Measurements from ENCODE around the gene NR2C2AP. TPM values are rescaled to one million over a fixed set of nuclear protein-coding genes. Genes with fewer than 3 reads are reported as not detected.
A peak's percentile ranks its signal among the peaks of the same experiment; 100 is the strongest.
"Not testable (repeated sequence)": the region's sequence is repeated elsewhere in the genome, so short reads cannot be mapped to it uniquely, and the experiment has no call there.

NR2C2AP gene
- polyA plus RNA-seq, 12 donors: 6.8 to 13.2 (median 9.2) TPM; not detected in 2

- DNase-seq: no peak
These were observed 11.5 kb downstream of the NR2C2AP start for GRCh38 chr19:19191768-19192077.

- DNase-seq: no peak
These were observed 16.5 kb downstream of the NR2C2AP start for GRCh38 chr19:19186742-19187141.

GRCh38 chr19:19185853-19186740 lies 17.1 kb downstream of the NR2C2AP start:
- DNase-seq: no peak

- DNase-seq: no peak
These were observed 21.7 kb downstream of the NR2C2AP start for GRCh38 chr19:19181488-19181998.

- DNase-seq: no peak
These were observed 23.4 kb downstream of the NR2C2AP start for GRCh38 chr19:19179548-19180441.

- no peak for DNase-seq
These were observed 26.3 kb downstream of the NR2C2AP start for GRCh38 chr19:19176950-19177349.

- DNase-seq: not testable (repeated sequence)
These were observed 30.0 kb downstream of the NR2C2AP start for GRCh38 chr19:19173243-19173642.

- no peak for DNase-seq
These were observed 31.2 kb downstream of the NR2C2AP start for GRCh38 chr19:19171821-19172532.

GRCh38 chr19:19170873-19171672 lies 32.1 kb downstream of the NR2C2AP start:
- DNase-seq: no peak

- DNase-seq: peak; percentile 48
These were observed 33.0 kb downstream of the NR2C2AP start, which contains the start of gene MEF2B for GRCh38 chr19:19170053-19170872. Gene MEF2B, minus strand, starts transcription at chr19:19170263. Its CDS starts 19,528 bp downstream, at chr19:19150735.

GRCh38 chr19:19169236-19170052 lies 33.8 kb downstream of the NR2C2AP start:
- DNase-seq: no peak

- DNase-seq: no peak
These were observed 35.6 kb downstream of the NR2C2AP start for GRCh38 chr19:19167612-19168011.

GRCh38 chr19:19165396-19165795 lies 37.8 kb downstream of the NR2C2AP start:
- DNase-seq: no peak

- no peak for DNase-seq
These were observed 40.7 kb downstream of the NR2C2AP start for GRCh38 chr19:19162495-19162894.

- no peak for DNase-seq
These were observed 42.7 kb downstream of the NR2C2AP start for GRCh38 chr19:19160461-19161035.

- no peak for DNase-seq
These were observed 43.7 kb downstream of the NR2C2AP start for GRCh38 chr19:19159534-19159933.

- DNase-seq: no peak
These were observed 45.4 kb downstream of the NR2C2AP start for GRCh38 chr19:19157808-19158207.

GRCh38 chr19:19155495-19156219 lies 47.6 kb downstream of the NR2C2AP start:
- no peak for DNase-seq

Data from muscle of arm (tissue), 12 donors.